HG02678 (cell line): ENCODE results near the gene AATK.

Source experiments
- ATAC-seq: cut with Tn5 transposase; IDR thresholded peaks from one replicate; pipeline ENCODE4 v1.9.1; 2021; ENCODE audit warnings: mild to moderate bottlenecking, moderate library complexity; ENCODE audit not compliant: unreplicated experiment

AATK gene

GRCh38 chr17:81195941-81196495 lies 30.0 kb upstream of the AATK start:
- no peak for ATAC-seq

DNA sequence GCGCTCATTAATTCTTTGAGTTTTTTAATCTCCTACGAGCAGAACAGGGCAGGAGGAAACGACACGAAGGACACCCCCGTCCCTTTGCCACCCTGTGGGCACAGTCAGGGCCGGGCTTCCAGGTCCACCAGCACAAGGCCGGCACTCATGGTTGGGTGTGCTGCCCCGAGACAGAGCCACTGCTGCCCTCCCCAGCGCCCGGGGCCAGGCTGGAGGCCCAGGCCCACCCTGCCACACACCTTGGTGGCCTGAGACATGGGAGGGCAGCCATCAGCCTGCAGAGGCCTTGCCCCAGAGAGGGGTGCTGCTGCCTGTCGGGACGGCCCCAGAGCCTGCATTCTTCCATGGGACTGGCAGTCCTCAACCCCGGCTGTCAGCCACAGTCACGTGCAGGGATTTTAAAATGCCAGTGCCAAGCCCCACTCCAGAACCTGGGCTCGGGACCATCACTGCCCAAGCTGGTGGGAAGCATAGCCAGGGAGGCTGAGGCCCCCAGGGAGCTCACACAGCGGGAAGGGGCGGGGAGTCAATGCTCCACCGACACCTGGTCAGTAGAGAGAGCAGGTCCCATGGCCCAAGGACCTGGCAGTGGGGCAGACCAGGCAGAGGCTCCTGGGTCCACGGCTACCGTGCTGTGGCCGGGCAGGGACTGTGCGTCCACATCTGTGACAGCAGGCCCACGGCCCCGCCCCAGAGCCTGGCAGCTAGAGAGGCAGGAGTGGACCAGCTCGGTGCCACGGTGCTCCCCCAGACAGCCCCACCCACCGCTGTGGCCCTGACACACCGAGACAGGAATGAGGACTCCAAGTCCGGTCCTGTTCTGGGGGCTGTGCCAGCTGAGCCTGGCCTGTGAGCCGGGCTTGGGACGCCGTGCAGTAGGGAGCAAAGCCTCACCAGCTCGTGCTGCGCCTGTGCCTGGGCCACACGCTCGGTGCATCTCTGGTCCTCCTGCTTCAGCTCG lies 29.2 kb upstream of the AATK start:
- no peak for ATAC-seq

DNA sequence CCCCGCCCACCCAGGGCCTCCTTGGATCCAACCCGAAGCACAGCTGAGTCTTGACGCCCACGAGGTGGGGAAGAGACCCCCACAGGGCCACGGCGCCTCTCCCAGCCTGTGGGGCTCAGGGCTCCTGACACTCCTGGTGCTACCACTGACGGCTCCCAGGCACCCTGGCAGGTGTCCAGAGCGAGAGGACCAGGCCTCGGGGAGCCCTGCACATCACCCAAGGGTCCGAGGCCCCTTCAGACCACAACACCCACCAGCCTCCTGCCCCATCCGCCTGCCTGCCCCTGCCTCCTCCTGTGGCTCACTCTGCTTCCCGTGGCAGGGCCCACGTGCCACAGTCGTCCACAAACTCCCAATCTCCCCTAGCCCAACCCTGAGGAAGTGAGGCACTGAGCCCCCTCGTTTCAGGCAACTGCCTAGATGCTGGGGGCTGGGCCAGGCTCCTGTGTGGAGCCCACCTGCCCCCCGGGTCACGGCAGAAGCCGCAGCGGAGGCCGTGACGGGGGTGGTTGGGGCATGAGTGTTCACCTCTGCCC lies 28.3 kb upstream of the AATK start:
- no peak for ATAC-seq

GRCh38 chr17:81193470-81194224 lies 27.6 kb upstream of the AATK start:
- ATAC-seq = no peak

DNA sequence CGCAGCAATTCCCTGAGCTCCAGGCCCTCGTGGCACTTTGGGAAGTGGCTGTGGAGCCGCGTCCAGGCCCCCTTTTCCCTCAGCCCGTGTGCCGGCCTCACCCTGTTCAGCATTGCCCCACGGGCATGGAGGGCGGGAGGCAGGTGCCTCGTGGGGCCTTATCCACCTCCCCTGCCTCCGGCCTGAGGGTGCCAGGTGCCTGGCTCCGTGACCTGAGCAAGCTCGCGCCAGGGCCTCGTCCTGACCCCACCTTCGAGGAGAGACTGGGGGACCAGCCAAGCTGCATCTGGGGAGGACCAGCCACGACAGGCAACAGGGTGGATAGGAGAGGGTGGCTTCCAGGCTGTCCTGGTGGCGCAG lies 27.0 kb upstream of the AATK start:
- ATAC-seq = no peak

DNA sequence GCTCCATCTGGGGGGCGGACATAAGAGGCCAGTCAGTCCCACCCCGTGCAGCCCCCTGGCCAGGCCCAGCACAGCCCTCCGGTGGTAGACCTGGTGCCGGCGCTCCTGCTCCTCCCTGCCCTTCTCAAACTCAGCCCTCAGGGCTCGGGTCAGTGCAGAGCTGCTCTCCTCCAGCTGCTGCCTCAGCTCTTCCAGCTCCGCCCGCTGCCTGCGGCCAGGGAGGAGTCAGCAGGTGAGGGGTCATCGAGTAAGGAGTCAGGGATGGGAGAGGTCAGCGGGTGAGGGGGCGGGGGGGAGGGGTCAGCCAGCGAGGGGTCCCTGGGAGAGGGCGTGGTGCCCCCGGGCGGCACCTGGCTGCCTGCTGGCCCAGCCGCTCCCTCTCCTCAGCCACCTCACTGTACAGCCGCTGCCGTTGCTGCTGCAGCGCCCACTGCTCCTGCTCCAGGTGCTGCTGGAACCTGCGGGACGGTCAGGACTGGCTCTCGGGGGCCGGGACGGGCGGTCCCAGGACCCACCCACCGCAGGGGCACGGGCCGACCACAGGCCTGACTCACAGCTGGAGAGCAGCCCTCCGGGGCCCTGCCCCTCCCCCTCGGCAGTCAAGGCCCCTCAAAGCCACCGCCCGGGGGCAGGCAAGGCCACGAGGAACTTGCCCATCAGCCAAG lies 26.5 kb upstream of the AATK start:
- no peak for ATAC-seq

GRCh38 chr17:81191646-81192045 lies 25.6 kb upstream of the AATK start:
- ATAC-seq = no peak

GRCh38 chr17:81191116-81191515 lies 25.1 kb upstream of the AATK start:
- ATAC-seq = no peak

DNA sequence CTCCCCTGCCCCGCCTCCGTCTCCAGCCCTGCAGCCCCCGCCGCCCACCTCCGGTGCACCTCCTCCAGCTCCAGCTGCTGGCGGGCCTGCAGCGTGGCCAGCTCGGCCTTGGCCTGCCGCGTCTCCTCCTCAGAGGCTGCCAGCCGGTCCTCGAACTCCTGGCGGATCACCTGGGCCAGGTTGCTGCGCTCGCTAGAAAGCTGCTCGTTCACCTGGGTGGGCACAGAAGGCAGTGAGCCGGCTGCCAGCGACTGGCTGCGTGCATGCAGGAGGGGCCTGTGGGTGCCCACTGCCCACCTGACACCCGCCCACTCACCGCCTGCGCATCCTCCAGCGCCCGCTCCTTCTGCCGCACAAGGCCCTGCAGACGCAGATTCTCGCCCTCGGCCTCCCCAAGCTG lies 24.6 kb upstream of the AATK start:
- ATAC-seq = no peak

DNA sequence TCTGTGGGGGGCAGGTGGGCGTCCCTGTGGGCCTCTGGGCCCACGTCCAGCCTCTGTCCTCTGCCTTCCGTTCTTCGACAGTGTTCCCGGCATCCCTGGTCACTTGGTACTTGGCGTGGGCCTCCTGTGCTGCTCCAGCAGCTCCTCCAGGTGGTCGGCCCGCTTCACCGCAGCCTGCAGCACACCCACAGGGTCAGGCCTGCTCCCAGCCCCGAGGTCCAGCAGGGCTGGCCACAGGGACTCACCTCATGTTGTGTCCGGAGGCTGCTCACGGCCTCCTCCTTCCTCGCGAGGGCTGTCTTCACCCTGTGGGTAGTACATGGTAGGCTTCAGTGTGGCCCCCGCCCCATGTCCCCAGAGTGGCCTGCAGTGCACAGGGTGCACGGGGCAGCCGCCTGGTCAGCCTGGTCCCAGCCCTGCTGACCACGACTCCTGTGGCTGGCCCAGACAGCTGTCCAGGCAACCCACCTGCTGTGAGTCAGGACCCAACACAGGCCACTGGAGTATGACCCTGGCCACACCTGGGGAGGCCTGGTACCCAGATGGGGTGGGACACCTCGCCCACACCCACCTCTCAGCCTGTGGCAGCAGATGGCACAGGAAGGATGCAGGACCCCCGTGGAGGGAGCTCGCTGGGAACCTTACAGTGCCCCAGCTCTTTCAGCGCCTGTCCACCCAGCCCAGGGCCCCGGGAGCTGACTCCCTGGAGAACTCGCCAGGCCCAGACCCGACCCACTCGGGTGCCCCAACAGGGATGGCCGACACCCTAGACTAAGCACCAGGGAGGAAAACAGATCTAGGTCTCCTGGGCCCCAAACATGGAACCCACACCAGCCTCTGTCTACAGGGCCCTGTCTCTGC lies 23.9 kb upstream of the AATK start:
- ATAC-seq = no peak

DNA sequence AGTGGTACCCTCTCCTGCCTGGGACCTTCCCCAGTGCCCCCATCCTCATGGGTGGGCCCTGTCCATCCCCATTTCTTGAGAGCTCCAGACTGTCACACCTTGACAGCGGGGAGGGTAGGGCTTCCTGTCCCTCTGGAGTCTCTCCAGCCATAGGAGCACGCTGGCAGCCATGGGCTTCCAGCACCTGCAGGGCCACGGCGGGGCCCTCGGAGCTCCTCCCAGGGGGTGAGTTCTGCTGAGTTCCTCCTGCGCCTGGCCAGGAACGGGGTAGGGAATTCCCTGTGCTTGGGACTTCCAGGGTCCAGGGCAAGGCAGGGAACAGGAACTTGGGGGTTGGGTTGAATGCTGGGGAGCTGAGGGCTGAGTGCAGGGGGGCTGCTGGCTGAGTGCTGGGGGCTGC lies 23.0 kb upstream of the AATK start:
- ATAC-seq = no peak

- no peak for ATAC-seq
These were observed 22.4 kb upstream of the AATK start for GRCh38 chr17:81188491-81188840.

DNA sequence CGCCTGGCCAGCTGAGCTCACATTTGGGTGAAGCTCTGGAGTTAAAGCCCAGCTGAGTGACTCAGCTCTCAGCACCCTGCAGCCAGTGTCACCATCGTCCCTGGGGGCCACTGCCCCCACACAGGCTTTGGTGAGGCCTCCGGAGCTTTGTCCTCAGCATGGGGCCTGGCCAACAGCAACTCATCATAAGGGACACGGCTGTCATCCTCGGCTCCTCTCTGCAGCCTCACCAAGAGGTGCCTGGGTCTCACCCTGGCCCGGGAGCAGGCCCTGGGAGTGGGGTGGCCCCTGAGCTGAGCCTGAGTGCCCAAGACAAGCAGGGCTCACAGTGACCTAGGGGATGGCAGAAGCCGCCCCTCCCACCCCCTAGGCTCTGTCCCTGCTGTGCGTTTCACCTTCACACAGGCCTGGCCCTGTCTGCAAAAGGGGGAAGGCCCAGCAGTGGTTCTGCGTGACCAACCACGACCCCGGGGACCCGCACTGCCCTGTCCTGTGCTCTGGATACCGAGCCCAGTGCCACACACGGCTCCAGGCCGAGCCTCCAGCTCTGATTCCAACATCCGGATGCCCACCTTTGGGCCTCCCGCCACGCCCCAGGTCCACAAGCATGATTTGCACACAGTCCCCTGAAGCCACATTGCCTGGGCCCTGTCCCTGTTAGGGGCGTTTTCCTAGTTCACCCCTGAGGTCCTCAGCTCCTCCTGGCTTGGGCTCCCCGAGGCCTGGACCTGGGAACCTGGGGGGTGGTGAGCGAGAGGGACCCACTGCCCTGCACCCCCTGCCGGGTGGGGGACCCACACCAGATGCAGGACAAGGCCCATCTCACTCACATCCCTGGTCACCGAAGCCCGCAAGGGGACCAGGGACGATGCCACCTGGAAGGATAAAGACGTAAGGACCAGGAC lies 21.8 kb upstream of the AATK start:
- ATAC-seq = no peak

DNA sequence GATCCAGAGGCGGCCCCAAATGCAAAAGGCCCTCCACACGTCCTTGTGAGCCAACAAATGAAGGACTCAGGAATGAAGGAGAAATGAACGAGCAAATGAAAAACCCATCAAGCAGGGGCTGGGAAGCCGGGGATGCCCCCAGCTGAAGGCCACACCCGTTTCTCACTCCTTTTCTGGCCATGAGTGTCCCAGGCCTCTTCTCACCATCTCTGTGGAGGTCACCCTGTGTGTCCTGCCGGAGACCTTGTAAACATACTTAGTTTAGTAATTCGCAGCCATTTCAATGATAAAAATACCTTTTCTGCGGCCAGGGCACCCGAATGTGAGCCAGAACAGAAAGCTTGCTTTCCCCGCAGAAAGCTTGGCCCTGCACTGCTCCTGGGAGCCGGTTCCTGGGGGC lies 21.1 kb upstream of the AATK start:
- ATAC-seq = no peak

DNA sequence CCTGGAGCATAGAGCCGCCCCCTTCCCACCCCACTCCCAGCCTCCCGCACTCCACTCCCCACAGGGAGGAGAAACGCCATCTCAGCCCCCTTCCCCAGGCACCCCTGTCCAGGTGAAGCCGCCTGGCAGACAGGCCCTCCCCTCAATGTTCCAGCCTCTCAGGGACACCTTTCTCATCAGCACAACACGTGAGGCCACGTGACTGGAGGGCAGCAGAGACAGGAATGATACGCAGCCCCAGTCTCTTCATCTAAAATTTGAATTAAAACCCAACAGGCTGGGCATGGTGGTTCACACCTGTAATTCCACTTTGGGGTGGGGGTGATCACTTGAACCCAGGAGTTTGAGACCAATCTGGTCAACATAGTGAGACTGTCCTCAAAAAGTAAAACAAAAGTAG lies 20.2 kb upstream of the AATK start:
- no peak for ATAC-seq

GRCh38 chr17:81184555-81184954 lies 18.5 kb upstream of the AATK start:
- no peak for ATAC-seq

GRCh38 chr17:81183807-81184206 lies 17.8 kb upstream of the AATK start:
- ATAC-seq = no peak

GRCh38 chr17:81183316-81183715 lies 17.3 kb upstream of the AATK start:
- ATAC-seq = no peak

- ATAC-seq = no peak
These were observed 16.6 kb upstream of the AATK start for GRCh38 chr17:81182596-81182995.
